ENCODE measurements around the gene DUS1L.

The DUS1L gene

DNA sequence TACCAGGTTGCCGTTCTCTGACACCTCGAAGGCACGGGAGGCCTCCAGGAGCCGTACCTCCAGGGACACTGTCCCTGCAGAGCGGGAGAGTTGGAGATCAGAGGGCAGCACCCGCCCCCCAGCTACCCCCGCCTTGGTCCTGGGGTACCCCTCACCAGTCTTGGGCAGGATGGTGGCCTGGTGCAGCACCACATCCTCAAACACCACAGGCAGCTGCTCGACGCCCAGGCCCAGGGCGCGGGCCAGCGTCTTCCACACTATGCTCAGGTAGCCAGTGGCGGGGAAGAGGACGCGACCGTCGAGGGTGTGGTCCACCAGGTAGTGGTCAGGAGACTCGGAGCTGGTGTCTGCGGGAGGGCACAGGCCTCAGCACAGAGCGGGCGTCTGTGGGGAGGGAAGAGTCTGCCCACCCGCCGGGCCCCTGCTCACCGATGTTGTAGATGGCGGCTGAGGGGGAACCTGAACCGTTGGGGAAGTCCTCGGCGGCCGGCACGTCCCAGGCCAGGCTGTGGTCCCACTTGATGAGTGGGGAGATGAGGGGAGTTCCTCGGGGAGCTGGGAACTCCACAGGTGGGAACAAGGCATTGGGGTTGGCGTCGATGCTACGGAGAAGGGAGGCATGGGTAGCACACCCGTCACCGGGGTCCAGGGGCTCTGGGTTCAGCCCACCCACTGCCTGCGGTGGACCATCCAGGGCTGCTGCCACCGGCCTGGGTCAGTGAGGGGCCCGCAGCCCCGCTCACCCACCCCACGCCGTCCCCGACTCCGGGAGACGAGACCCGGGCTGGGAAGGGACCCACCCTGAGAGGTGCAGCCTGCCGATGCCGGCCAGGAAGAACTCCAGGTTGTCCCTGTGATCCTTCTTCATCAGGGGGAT, 22.6 kb upstream of the DUS1L start:
- DNase-seq = no peak

DNA sequence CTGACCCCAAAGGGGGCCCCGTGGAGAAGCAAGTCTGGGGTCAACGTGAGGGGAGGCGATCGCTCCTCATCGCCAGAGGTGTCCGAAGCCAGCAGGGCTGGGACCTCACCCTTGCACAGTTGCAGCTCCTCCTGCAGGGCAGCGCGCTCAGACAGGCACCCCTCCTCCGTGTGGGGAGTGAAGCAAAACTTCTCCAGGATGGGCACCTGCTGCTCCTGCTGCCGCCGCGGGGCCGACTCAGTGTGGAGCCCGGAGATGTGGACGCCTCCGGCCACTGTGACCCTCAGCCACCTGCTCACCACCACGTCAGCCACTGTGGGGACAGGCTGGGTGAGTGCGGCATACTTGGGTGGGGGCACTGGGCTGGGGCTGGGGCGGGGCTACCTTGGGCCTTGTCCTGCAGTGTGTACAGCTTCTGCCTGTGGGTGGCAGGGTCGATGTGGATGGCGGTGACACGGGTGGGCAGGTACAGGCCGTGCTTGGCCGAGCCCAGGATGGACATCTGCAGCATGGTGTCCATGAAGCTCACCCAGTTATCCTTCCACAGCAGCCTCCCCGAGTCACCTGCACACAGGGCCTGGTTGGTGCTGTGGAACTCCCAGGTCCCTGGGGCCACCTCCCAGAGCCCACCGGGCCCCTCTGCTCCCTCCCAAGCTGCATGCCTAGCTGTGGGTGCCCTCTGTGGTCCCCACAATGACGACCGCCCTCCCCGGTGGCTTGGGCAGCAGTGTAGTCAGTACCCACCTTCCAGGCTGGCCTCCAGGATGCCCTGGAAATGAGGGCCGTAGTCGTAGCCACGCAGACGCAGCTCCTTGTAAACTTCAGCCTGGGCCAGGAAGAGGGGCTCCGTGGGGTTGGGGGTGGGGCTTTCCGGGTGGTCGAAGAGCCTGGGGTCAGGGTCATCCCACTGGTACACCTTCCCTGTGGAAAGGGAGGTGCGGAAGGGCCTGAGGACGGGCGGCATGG, 21.6 kb upstream of the DUS1L start:
- DNase-seq = no peak

DNA sequence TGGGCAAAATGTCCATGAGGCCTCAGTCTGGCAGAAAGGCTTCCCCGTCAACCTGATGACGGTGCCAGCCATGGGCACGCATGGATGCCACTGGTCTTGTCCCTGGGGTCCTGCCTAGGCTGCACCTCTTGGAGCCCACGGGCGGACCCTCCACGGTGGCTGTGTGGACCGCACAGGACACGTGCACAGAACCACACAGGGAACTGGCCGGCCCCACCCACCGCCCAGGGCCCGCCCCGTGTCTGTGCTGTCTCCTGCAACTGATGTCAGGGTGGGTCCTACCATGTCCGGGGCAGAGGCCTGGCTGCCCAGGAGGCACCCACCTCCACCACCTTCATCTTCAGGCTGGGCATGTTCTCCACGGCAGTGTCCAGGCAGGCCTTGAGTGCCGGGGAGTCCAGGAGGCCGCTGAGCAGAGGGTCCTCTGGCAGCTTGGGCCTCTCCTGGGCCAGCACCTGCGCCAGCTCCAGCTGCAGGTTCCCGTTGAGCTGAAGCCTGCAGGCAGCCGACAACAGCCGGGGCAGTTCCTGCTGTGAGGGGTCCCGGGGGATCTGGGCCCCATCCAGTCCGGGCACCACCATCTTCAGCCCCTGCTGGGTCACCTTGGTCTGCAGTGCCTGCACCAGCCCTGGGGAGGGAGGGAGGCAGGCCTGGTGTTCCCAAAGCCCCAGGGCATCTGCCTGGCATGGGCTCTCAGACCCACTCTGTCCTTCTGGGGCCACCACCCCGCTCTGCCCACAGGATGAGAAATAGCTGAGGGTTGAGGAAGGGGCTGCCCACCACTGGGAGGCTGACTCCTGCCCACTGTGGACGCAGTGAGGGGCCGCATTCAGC, 20.5 kb upstream of the DUS1L start:
- DNase-seq = no peak

DNA sequence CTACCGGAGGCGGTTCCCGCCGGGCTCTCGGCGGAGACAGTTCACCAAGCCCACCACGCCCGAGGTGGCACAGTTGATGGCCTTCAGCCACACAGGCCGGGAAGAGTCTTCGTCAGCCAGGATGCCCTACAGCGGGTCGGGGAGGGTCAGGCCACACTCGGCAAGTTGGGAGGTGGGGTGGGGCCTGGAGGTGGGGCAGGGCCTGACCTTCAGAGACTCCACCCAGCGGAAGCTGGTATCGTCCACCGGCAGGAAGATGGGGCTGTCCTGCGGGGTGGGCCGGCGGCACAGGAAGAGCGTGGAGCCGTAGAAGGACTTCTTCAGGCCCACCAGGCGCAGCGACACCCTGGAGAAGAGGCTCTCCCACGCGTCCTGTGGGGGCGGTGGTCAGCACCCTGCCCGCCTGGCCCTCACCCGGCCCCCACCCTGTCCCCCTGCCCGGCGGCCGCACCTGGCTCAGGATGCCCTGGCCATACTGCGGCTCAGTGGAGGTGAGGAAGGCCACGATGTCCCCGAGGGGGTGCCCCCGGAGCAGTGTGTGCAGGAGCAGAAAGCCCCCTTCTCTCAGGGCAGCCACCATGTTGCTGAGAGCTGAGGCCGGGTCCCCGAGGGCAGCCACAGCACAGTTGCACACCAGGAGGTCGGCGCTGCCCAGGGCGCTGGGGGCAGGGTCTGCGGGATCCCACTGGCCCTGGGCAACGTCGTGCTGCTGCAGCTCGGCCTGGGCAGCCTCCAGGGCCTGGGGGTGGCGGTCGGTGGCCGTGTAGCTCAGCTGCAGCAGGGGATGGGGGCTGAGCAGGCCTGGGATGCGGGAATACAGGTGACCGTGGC, 19.6 kb upstream of the DUS1L start:
- DNase-seq = no peak

DNA sequence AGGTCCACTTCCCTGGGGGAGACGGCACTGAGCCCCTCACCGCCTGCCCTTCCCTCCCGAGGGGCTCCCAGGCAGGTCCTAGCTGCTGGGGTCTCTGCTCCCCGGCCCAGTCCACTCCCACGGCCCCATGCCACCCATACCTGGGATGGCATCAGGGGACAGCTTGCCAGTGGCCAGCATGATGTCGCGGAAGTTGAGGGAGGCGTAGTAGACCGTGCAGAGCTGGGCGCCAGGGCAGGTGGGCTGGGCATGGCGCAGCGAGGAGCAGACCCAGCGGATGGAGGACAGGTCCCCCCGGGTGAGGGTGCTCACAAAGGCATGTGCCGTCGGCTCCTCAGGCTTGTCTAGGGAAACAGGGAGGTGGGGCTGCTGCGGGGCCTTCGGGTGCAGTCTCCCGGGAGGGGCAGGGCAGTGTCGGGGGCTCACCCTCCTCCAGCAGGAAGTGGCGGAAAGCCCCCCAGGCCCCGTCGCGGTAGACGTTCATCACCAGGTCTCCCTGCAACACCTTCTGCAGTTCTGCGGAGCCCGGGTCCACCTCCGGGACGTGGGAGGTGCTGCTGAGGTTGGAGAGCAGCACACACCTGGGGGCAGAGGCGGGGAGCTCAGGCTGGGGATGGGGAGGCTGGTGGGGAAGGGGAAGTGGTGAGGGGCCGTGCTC, 18.9 kb upstream of the DUS1L start:
- no peak for DNase-seq

DNA sequence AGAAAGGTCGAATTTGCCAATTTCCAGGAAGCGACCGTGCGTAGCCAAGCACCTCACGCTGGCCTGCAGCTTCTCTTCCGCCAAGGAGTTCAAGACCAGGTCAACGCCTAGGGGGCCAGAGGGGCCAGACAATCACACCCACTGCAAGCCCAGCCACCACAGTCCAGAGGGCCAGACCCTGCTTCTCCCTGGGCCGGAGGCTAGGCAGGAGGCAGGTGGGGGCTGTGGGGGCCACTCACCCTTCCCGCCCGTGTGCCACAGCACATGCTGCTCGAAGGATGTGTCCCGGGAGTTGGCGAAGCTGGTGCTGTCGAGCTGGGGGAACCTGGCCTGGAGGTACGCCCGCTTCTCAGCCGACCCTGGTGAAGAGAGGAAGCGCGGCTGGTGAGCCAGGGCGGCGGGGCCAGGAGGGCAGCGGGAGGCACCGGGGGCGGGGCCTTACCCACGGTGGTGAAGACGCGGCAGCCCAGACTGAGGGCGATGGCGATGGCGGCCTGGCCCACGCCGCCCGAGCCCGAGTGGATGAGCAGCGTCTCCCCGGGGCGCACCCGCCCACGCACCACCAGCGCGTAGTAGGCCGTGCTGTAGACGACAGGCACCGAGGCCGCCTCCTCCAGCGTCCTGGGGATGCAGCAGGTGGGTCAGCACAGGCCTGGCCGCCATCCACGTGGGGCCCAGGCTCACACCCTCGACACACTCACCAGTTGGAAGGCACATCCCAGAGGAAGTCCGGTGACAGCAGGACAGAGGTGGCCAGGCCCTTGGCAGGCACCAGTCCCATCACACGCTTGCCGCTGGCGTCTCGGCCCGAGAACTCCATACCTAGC, 18.1 kb upstream of the DUS1L start:
- no peak for DNase-seq

DNA sequence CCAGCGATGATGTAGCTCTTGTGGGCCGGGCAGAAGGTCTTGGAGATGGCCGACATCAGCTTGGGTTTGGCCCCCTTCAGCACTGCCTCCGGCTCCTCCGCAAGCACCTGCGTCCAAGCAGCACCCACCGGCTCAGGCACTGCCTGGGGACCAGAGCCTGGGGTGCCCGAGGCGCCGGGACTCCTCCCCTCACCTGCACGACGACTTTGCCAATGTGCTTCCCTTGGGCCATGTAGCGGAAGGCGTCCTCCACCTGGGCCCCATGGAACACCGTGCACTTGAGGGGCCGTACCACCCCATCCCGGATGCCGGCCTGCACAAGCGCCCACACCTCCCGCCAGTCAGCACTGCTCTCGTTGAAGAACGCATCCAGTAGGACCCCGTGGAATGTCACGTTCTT, 17.4 kb upstream of the DUS1L start:
- no peak for DNase-seq

DNA sequence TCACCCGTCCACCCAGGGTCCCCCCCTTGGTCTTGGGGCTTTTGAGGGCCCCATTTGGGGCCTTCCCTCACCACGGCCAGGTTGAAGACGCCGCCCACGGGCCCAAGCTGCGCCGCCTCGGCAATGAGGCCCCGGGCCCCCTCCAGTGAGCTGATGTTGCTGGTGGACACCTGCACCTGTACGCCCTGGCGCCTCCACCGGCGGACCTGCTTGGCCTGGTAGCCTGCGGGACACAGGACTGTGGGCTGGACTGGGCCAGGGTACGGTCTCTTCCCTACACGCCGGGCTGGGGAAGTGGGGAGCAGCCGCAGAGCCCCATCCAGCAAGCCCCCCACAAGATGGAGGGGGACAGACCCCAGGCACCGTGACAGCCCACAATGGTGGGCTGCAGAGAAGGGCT, 16.9 kb upstream of the DUS1L start:
- DNase-seq = no peak

DNA sequence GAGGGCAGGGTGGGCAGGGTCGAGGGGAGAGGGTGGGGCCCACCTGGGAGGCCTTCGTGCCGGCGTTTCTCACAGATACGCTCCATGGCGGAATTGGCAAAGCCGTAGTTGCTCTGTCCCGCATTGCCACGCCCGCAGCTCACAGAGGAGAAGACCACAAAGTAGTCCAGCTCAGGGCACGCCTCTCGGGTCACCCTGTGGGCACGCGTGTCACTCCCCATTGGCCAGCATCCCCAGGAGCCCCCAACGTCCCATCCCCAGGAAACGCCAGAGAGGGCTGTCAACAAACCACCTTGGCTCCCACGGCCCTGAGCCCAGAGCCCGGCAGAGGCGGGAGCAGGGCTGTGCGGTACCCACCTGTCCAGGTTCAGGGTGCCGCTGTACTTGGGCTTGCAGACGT, 16.4 kb upstream of the DUS1L start:
- no peak for DNase-seq

DNA sequence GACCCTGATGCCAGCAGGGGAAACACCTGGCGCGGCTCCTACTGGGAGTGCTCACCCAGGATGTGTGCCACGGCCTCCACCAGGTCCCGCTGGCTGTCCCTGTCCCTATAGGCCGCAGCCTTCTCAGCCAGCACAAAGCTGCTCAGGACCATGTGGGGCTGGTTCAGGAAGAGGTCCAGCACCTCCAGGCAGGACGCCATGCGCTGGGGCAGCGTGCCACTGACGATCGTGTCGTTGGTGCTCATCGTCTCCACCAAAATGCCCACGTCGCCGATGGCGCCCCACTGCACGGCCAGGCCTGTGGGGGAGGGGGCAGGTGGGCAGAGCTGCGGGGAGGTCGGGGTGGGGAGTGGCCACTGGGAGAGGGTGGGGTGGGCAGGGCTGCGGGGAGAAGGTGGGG, 15.9 kb upstream of the DUS1L start:
- DNase-seq = no peak

GRCh38 chr17:82080789-82081464, 15.3 kb upstream of the DUS1L start:
- DNase-seq = no peak

GRCh38 chr17:82080048-82080788, 14.6 kb upstream of the DUS1L start:
- no peak for DNase-seq

DNA sequence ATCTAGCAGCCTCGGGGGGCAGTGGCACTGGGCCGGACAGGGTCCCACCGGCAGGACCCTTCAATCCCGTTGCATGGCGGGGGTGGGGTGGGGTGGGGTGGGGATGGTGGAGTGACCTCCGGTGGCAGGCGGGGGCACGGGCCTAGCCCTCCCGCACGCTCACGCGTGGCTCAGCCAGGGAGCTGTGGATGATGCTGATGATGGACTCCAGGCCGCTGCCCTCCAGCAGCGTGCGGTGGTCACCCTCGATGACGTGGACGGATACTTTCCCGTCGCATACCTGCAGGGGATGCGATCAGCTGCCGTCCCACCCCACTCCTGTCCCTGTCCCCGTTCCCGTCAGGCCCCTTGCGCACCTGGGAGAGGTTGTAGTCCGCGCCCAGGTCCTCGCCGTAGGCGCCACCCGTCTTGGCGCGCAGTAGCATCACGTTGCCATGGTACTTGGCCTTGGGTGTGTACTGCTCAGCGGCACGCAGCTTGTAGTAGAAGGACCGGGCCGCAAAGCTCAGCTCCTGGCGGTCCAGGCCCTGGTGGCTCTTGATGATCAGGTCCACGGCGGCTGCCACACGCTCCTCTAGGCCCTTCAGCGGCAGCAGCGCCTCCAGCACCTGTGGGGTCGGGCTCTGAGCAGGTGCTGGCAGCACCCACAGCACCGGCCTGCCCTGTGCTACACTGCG, 13.5 kb upstream of the DUS1L start:
- DNase-seq = no peak

DNA sequence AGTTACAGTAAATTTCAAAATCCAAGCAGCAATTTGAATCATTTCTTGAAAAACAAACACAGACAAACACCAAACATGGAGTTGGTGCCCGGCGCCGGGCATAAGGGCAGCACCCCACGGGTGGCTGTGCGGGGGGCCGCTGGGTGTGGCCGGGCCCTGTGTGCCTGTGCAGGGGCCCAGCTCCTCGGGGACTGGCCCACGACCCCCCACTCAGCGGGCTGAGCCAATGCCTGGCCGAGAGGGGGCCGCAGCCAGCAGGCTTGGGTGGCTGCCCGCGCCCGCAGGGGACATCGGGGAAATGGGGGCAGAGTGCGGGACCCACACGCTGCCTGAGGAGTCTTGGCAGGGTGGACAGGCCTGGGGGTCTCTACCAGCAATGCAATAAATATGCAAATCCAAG, 12.8 kb upstream of the DUS1L start:
- DNase-seq = no peak

GRCh38 chr17:82077617-82078358, 12.2 kb upstream of the DUS1L start:
- DNase-seq = no peak

GRCh38 chr17:82076785-82077591, 11.4 kb upstream of the DUS1L start:
- no peak for DNase-seq

Data from NK-92 treated with Interleukin-12 subunit alpha and Interleukin-12 subunit beta, amount 100 ng/mL, for 24 hours (cell line).